ENCODE results near the gene TBC1D9.

Gene TBC1D9

GRCh38 chr4:140755774-140756318 lies 339 bp downstream of the TBC1D9 start (continued):
- TF ChIP-seq ZNF394 (tag by site-specific recombination; IDR thresholded peaks at IDR 0.05; ENCODE audit: borderline replicate concordance) (no peak), ZNF571 (tag by site-specific recombination; IDR thresholded peaks at IDR 0.05) (no peak), ZNF155 (tag by site-specific recombination; IDR thresholded peaks at IDR 0.05) (no peak), ZNF670 (tag by site-specific recombination; IDR thresholded peaks at IDR 0.05; ENCODE audit: low read depth) (no peak), ZNF2 (tag by site-specific recombination; IDR thresholded peaks at IDR 0.05) (no peak), ZNF140 (tag by site-specific recombination; IDR thresholded peaks at IDR 0.05) (no peak), ZNF302 (tag by site-specific recombination; IDR thresholded peaks at IDR 0.05; ENCODE audit: low read depth) (no peak), ZNF707 (tag by site-specific recombination; IDR thresholded peaks at IDR 0.05) (no peak), ZBTB8A (tag by site-specific recombination; IDR thresholded peaks at IDR 0.05) (peak; percentile 83), ZNF48 (tag by site-specific recombination; IDR thresholded peaks at IDR 0.05) (no peak), ZNF513 (tag by site-specific recombination; IDR thresholded peaks at IDR 0.05) (no peak), ZNF37A (tag by site-specific recombination; IDR thresholded peaks at IDR 0.05) (no peak), ZNF624 (tag by site-specific recombination; IDR thresholded peaks at IDR 0.05) (no peak), ZNF366 (tag by site-specific recombination; conservative IDR thresholded peaks at IDR 0.05) (no peak), ZFHX2 (tag by site-specific recombination; conservative IDR thresholded peaks at IDR 0.05) (peak; percentile 91), ZBTB26 (tag by site-specific recombination; optimal IDR thresholded peaks at IDR 0.05) (peak; percentile 71), GFI1B (tag by site-specific recombination; IDR thresholded peaks at IDR 0.05) (no peak), ZNF701 (tag by site-specific recombination; IDR thresholded peaks at IDR 0.05) (no peak), CTCF (tag by site-specific recombination; IDR thresholded peaks at IDR 0.05) (0 out of 2 replicates have a peak, but pooled peaks have one; percentile 7), MEIS1 (CRISPR knock-in tag; IDR thresholded peaks at IDR 0.05; ENCODE audit: borderline replicate concordance) (no peak), ZNF423 (tag by site-specific recombination; IDR thresholded peaks at IDR 0.05) (peak; percentile 36; the same call in 1 of the 2 replicates), ZNF280D (tag by site-specific recombination; IDR thresholded peaks at IDR 0.05) (no peak), ZFP37 (tag by site-specific recombination; IDR thresholded peaks at IDR 0.05) (no peak), ZNF658 (tag by site-specific recombination; IDR thresholded peaks at IDR 0.05) (no peak), ZNF692 (tag by site-specific recombination; IDR thresholded peaks at IDR 0.05) (no peak), ZNF175 (tag by site-specific recombination; IDR thresholded peaks at IDR 0.05) (no peak), GLIS2 (tag by site-specific recombination; IDR thresholded peaks at IDR 0.05) (peak; percentile 29; the same call in 1 of the 2 replicates), ZNF449 (tag by site-specific recombination; IDR thresholded peaks at IDR 0.05) (peak; percentile 87; the same call in 1 of the 2 replicates), ZNF529 (tag by site-specific recombination; IDR thresholded peaks at IDR 0.05; ENCODE audit: insufficient replicate concordance) (no peak), ZNF660 (tag by site-specific recombination; IDR thresholded peaks at IDR 0.05) (no peak)

All from HEK293 (cell line).